ENCODE data around the gene MAP3K21. TPM values are rescaled to one million over a fixed set of nuclear protein-coding genes. Genes with fewer than 3 reads are reported as not detected.

MAP3K21 gene
- total and polyA plus RNA-seq, 12 donors: 0.39 to 12.1 (median 6.0) TPM

- Histone ChIP-seq H3K4me1 (replicated peaks in 1 of 2) (peaks cover 0 to 10% of the 10 kb centered on the region in 2 donors), H3K36me3 (replicated peaks in 1 of 2) (no peaks in the 10 kb centered on the region), H3K27ac (peak overlapping the region in 2 of 5 donors; percentile 46 to 60), H3K9me3 (replicated peaks in 1 of 3) (no peaks in the 10 kb centered on the region), H3K4me3 (peak overlapping the region in 2 of 4 donors; percentile 10 to 94), H3K27me3 (no peaks in the 10 kb centered on the region)
- TF ChIP-seq POLR2A (IDR thresholded peaks at IDR 0.05) (no peak), CTCF (IDR thresholded peaks at IDR 0.05) (no peak)
- WGBS, 4 donors: 3 to 7% (median 4%) methylated on average over 8 of the region's 8 CpGs
- intact Hi-C loops (cut with DNase I): no loop called here
- peak in 3 of 7 donors; percentile 9 to 30 (median 19) for DNase-seq
Measured at GRCh38 chr1:233294913-233295236, 32.6 kb upstream of the MAP3K21 start.

- Histone ChIP-seq H3K36me3 (replicated peaks in 1 of 2) (no peaks in the 10 kb centered on the region), H3K27me3 (no peaks in the 10 kb centered on the region), H3K4me1 (replicated peaks in 1 of 2) (peaks cover 0 to 10% of the 10 kb centered on the region in 2 donors), H3K4me3 (peak within 1 kb of the TSS in 3 of 4 donors; percentile 10 to 94 (median 33)), H3K9me3 (replicated peaks in 1 of 3) (no peaks in the 10 kb centered on the region), H3K27ac (peak within 1 kb of the TSS in 2 of 5 donors; percentile 46 to 60)
- TF ChIP-seq POLR2A (IDR thresholded peaks at IDR 0.05): peak in 1 of 2 donors; percentile 9
- no peak for TF ChIP-seq CTCF (IDR thresholded peaks at IDR 0.05)
- intact Hi-C loops (cut with DNase I): no loop called here
- peak; percentile 16 to 71 (median 45) for DNase-seq
- 0 to 1% (median 1%) methylated on average over 18 to 54 of the region's 54 CpGs for WGBS, 4 donors
Measured at GRCh38 chr1:233295237-233295974, 32.1 kb upstream of the MAP3K21 start, which contains the start of gene PCNX2. Gene PCNX2 (minus strand): TSS chr1:233295725. CDS start chr1:233295478, 247 bp downstream.

GRCh38 chr1:233295975-233296322 is 31.6 kb upstream of the MAP3K21 start:
- intact Hi-C loops (cut with DNase I): no loop called here
- Histone ChIP-seq H3K27ac (no peak overlapping the region), H3K9me3 (replicated peaks in 1 of 3) (no peaks in the 10 kb centered on the region), H3K4me1 (replicated peaks in 1 of 2) (peaks cover 0 to 10% of the 10 kb centered on the region in 2 donors), H3K4me3 (no peak overlapping the region), H3K27me3 (no peaks in the 10 kb centered on the region), H3K36me3 (replicated peaks in 1 of 2) (no peaks in the 10 kb centered on the region)
- WGBS, 4 donors: 0 to 6% (median 2%) methylated on average over 5 of the region's 5 CpGs
- no peak for DNase-seq
- TF ChIP-seq POLR2A (IDR thresholded peaks at IDR 0.05) (no peak), CTCF (IDR thresholded peaks at IDR 0.05) (no peak)

- Histone ChIP-seq H3K36me3 (replicated peaks in 1 of 2) (no peaks in the 10 kb centered on the region), H3K4me3 (no peak overlapping the region), H3K27me3 (no peaks in the 10 kb centered on the region), H3K4me1 (replicated peaks in 1 of 2) (peaks cover 0 to 9% of the 10 kb centered on the region in 2 donors), H3K9me3 (replicated peaks in 1 of 3) (no peaks in the 10 kb centered on the region), H3K27ac (no peak overlapping the region)
- TF ChIP-seq CTCF (IDR thresholded peaks at IDR 0.05): no peak
- no peak for TF ChIP-seq POLR2A (IDR thresholded peaks at IDR 0.05)
- 80 to 90% (median 87%) methylated on average over 5 of the region's 5 CpGs for WGBS, 4 donors
- intact Hi-C loops (cut with DNase I): no loop called here
- DNase-seq: no peak
Measured at GRCh38 chr1:233299450-233299849, 28.1 kb upstream of the MAP3K21 start.

Measured in adrenal gland (tissue), 12 donors.